T-helper 2 cell treated with Interferon-gamma antibody and Interleukin-4, amounts not matched to agents 100 ng/mL and 5 ng/mL, for 36 hours (primary cell): ENCODE results near the gene L3MBTL4. TPM values are rescaled to one million over a fixed set of nuclear protein-coding genes. Genes with fewer than 3 reads are reported as not detected.
"Not testable (repeated sequence)": the region's sequence is repeated elsewhere in the genome, so short reads cannot be mapped to it uniquely, and the experiment has no call there.

Source experiments
- intact Hi-C: fragments of 100-400 bp; cut with micrococcal nuclease; formaldehyde crosslinking; loops from one replicate; pipeline ENCODE4 v1.15.1; 2023
- total RNA-seq: library from RNA; stranded (reverse); gene quantifications from 2 replicates; pipeline ENCODE4 v1.2.3, GENCODE V29; 2022

Gene L3MBTL4
- total RNA-seq, 1 donor from 2014 or later = 0.57 TPM

DNA sequence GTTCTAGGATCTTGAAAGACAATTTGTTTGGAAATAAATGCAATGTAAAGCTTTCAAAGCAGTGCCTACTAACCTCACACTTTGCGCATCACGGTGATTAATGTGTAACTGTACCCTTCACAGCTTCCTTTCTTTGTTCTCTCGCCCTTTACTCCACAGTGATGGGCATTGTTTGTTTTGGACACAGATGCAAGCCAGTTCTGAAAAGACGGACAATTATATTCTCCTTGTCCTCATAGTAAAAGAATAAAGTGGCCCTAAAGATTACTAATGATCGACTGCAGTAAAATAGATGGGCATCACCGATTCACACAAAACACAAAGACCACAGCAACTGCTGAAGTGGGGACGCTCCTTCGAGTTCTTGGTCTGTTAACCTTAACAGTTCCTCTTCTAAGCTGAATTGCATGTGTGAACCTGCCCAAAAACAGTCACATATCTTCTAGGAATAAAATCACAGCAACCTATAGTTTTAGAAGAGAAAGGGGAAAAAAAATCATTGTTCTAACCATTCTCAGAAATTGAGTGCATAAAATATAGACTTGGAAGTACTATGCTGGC is 7.7 kb downstream of the L3MBTL4 start:
- intact Hi-C loops = no loop called here

DNA sequence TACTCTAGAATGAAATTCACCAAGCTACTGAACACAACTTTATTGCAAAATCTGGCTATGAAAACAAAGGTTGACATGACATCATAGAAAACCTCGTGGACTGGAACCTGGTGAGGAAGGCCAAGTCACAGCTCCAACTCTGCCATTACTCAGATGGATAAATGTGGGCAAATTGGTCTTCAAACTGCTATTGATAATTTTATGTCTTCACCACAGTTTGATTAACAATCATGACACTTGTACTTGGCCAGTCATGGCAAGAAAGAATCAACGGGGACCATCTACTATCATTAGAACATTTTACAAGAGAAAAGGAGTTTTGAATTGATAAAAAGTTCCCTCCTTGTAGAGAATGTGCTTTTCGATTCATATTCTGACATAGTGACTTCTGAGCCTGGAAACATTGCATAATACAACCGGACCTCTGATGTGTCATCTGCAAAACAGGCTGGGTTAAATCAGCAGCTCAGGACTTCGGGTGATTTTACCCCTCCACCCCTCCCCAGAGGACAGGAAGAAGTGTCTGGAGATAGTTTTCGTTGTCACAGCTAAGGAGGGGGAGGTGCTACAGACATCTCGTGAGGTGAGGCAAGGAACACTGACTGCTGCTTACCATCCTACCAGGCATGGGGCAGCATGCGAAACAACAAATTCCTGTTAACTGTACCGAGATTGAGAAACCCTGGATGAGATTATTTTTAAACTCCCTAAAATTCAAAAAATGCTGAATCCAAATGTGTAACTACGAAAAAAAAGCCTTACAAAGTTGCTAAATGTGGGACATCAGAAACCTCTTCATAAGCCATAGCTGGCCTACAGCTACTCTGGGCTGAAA is 8.4 kb downstream of the L3MBTL4 start:
- intact Hi-C loops = no loop called here

DNA sequence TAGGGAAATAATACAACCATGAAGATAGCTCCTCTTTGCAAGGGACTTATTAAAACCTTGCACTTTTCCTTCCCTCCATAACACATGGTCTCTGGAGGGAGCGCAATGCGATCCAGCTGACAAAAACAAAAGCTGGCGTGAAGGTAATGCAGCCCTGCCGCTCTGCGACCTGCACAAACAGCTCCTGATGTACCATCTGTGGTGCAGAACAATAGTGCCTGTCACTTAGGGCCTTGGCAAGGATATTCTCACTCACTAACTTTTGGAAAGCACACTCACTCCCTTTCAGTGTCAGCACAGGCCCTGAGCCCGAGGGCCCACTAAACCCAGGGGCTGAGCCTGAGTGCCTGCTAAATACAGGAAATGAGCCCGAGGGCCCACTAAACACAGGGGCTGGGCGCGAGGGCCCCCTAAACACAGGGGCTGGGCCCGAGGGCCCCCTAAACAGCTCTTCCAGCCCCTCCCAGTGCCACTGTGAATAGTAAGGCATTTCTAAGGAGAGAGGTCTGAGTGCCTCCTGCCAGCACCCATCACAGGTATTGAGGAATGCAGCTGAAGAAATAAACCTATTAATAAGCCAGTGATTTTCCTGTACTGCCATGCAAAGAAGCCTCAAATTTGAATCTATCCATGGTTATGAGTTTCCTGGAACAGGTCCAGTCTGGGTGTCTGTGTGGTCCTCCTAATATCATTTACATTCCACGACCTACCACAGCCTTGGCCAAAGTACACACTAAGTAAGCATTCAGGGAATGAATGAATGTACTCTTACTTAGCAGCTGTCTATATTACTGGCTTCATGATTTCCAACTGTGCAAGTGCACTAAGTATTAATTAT is 9.3 kb downstream of the L3MBTL4 start:
- intact Hi-C loops = no loop called here

DNA sequence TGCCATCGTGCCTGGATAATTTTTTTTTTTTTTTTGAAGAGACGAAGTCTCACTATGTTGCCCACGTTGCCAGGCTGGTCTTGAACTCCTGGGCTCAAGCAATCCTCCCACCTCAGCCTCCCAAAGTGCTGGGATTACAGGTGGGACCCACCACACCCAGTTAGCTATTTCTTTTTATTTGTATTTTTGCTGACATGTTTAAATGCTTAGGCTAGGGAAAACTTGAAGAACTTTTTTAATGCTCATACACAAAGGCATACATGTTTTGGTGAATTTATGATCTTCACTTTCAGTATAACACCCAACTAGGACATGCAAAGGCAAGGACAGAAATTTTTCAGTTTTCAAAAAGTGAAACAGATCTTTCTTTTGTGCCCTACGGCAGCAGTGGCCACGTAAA is 9.9 kb downstream of the L3MBTL4 start:
- intact Hi-C loops = no loop called here

DNA sequence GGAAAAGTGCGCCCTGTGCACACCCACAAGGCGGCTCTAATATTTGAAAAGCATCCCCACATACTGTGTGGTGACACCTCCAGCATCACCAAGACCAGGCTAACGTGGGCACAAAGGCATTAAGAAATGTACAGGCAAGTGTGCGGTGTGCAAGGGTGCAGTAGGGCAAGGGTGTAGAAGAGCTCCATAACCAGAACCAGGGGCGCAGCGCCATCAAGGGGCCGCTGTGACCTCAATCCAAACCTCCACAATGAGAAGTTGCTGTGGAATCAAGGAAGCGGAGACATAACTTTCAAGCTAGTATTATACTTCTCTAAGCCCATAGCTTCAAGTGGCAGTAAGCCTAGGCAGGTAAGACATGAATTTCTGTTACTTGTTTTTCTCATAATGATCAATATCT is 13.0 kb downstream of the L3MBTL4 start:
- intact Hi-C loops = no loop called here

DNA sequence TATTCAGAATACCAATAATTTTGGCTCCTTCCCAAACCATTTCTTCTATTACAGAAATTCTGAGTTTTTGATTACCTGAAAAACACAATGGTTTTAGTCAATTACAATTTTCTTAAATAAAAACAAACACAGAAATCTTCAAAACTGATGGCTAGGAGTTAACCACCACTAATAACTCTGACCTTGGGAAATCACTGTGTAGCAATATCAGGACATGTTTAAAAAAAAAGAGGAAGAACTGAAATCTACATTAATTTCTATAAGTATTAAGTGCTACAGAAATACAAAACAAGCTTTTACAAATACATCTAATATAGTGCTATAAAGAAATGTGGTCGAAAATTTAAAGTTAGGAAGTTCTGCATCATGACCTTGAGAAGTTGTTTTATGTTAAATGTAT is 14.9 kb downstream of the L3MBTL4 start:
- intact Hi-C loops = no loop called here

DNA sequence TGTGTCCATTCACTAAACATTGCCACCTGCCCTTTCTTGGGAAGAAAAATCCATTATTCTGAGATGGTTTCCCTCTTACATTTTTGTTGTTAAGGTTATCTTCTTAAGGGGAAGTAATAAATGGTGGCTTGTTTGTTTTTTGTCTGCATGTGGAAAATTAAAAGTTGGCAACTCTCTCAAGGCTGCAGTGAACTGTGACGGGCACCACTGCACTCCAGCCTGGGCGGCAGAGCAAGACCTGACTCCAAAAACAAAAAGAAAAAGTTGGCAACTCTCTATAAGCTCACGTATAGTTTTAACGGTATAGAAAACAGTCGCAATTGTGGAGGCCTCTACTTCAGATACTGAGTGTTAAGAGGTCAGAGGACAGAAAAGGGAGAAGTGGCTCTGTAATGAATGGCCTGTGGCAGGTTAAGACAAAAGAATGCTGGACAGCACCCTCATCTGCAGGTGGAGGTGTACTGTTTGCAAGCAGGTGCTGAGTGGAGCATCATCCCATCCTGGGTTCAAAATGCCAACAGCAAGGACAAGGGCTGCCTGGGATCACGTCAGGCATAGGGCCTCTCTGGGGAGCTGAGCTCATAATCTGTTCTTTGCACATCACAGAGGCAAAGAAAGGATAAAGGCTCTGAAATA is 16.7 kb downstream of the L3MBTL4 start:
- intact Hi-C loops = no loop called here

DNA sequence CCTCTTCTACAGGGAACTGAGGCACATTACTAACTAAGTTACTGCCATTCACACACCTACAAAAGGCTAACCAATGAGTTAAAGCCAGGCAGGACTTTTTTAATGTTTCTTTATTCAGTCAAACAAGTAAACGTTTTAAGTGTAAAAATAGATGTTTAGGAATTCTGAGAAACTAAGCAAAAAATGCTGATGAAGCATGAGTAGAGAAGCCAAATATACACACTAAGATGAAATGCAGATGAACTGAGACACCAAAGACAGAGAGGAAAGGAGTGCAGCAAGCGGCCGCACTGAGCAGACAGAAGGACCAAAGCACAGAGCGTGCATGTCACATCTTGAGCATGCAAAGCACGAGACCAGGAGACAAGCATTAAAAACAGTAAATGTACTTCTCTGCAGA is 17.9 kb downstream of the L3MBTL4 start:
- intact Hi-C loops = no loop called here

DNA sequence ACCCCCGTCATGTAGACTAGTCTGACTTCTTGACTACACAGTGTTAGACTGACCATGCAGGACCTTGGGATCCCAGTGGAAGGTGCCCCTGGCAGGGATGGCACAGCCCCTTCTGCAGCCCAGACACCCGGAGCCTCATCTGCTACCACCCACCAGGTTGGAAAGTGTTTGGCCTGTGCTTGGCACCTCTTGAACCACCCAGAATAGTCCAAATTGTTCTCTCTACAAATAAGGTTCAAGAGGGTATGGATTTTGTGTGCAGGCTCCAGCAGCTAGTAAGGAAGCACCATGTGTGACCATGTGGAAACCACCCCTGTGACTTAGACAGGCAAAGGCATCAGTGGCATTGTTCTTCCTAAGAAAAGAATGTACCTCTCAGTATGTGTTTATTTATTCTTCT is 18.4 kb downstream of the L3MBTL4 start:
- intact Hi-C loops = no loop called here

DNA sequence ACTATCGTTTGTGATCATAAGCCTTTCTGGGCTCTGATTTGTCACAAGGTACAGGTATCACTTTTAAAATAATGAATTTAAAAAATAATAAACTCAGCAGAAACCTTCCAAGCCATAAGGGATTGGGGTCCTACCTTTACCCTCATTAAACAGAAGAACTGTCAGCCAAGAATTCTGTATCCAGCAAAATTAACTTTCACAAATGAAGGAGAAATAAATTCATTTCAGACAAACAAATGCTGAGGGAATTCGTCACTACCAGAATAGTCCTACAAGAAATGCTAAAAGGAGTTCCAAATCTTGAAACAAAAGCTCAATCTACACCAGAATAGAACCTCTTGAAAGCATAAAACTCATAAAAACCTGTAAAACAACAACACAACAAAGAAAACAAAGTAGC is 25.7 kb downstream of the L3MBTL4 start:
- intact Hi-C loops = no loop called here

DNA sequence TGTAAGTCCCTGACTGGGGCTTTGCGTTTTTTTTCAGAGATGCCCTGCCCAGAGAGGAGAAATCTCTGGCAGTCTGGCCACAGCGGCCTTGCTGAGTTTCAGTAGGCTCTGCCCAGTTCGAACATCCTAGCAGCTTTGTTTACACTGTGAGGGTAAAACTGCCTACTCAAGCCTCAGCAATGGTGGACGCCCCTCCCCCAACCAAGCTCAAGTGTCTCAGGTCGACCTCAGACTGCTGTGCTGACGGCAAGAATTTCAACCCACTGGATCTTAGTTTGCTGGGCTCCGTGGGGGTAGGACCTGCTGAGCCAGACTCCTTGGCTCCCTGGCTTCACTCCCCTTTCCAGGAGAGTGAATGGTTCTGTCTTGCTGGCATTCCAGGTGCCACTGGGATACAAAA is 31.7 kb downstream of the L3MBTL4 start:
- intact Hi-C loops = no loop called here

DNA sequence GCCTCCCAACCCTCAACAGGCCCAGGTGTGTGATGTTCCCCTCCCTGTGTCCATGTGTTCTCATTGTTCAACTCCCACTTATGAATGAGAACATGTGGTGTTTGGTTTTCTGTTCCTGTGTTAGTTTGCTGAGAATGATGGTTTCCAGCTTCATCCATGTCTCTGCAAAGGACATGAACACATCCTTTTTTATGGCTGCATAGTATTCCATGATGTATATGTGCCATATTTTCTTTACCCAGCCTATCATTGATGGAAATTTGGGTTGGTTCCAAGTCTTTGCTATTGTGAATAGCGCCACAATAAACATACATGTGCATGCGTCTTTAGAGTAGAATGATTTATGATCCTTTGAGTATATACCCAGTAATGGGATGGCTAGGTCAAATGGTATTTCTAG is 37.2 kb downstream of the L3MBTL4 start:
- intact Hi-C loops = not testable (repeated sequence)

DNA sequence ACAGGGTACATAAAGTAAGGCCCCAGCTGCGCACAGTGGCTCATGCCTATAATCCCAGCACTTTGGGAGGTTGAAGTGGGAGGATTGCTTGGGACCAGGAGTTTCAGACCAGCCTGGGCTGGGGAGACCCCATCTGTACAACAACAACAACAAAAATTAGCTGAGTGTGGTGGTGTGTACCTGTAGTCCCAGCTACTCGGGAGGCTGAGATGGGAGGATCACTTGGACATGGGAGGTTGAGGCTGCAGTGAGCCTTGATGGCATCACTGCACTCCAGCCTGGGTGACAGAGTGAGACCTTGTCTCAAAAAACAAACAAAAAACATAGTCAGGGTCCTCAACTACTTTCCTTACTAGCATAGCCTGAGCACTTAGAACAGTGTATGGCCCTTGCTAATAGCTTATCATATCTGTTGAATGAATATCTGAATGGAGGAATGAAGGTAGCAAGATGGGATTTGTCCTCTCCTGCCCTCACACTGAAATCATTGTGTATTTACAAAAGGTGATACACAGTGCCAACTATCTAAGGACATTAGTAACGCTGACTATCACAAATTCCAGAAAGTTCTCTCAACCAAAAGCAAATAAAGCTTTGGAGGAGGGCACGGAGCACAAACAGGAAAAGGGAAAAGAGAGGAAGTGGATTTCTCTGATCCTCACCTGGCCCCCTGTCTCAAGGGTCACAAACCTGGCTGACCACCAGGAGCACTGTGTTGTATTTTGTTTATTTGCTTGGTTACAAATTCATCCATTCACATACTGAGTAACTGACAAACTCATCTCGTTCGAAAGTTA is 38.1 kb downstream of the L3MBTL4 start:
- intact Hi-C loops = no loop called here

DNA sequence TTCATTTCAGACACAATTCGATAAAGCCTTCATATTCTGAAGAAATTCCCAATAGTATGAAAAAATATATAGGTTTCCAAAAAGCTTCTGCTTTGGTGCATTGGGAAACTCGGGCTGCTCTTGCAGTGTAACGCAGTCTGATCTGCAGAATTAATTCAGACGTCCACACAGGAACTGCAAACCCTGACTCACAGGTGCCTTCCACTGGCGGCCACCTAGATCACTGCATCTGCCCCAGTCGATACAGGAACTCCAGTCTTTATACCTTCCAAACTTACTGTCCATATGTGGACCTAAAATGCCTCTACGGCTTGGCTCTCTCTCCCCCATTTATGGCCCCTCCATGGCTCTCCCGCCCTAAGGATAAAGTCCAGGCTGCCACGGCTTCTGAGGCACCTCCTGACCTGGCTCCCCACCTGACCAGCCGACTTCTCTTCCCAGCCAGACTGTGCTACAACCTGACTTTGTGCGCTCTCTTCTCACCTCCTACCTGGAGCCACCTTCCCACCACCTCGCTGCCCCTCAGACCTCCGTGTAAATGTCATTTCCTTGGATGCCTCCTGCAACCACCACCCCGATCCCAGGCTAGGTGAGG is 39.7 kb downstream of the L3MBTL4 start:
- intact Hi-C loops = no loop called here

DNA sequence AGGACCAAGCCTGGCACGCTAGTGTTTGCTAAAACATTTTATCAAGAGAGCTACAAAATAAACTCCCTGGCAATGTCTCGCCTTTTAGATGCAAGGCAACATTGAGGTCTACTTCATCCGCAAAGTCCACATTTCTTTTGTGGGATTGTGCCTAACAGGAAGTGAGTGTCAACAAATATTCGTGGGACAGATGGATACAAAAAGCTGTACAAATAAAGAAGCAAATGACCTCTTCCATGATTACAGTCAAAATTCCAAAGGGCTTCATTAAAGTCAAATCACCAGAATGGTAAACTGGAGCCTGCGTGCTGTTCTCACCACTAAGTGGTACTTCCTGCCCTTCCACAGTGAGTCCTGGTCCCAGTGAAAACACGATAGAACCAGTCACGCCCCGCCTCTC is 40.4 kb downstream of the L3MBTL4 start:
- intact Hi-C loops = no loop called here

DNA sequence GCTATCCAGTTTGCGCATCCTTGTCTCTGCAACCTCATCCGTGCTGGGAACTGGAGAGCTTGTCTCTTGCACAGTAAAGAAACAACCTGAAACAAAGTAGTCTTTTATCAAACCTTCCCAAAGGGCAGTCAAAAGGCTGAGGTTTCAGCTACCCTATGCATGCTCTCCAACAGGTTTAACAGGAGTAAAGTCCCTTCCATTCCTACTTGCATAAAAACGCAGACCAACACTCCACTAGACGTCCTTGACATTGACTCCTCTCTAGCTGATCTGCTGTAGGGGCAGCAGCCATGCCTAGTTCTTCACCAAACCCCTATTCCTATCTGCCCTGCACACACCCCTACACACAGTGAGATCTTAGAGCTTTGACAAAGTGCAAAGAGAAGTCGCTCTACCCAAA is 41.5 kb downstream of the L3MBTL4 start:
- intact Hi-C loops = no loop called here

DNA sequence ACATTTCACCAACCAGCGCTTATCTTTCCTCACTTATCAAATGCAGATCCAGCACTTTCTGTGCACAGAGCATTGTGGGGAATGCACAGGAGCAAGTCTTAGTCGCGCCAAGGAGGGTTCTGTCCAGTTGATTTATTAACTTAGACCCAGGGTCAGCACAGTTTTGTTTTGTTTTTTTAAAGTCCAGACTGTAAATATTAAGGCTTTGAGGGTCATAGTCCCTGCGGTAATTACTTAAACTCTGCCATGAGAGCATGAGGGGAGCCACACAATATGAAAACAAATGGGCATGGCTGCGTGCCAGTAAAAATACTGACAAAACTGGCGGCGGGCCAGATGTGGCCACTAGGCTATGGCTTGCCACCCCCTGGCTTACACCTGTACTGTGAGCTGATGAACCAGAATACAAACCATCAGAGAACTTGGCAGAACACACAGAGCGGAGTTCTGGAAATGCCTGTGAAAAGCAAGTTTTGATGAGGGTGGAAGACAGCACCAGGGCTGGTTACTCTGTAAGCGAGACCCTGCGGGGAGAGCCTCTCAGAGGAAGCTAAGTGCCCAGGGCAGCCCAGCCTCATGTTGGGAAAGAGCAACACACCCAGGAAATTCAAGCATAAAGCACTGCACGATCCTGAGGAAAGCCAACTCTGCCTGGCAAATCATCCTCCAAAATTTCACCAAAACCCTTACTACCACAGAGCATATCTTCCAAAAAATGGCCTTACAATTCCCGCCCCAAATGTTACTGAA is 43.6 kb downstream of the L3MBTL4 start:
- intact Hi-C loops = no loop called here

DNA sequence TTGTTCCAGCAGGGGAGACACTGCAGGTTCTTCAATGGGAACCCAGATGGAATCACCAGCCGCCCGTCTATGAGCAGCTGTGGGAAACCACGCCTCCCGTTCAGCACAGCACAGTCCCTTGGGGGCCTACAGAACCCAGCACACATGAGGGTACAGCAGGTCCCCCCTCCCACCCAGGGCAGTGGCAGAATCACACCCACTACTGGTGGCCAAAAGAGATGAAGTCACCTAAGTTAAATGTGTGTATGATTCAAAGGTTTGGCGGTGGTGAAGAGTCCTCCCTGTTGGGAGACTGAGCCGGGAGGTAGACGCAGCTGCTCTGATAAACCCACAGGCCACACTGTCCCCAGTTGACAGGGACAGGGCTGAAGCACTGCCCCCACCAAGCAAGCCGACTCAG is 44.3 kb downstream of the L3MBTL4 start:
- intact Hi-C loops = no loop called here

DNA sequence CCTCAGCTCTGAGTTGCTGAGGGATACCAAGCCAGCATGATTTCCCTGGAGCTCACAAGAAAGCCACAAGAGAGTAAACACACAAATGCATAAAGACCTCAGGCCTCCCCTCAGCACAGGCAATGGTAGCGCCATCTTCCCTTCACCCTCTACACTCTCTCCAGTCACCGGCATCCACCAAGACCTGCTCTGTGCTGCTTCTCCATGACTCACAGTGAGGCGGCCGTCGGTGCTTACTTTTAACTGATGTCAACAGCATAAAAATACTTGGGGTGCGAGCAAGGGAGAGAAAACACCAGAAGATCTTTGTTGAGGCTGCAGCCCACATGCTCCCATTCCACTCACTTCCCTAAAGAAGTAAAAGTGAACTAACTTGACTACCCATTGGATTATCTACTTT is 46.7 kb downstream of the L3MBTL4 start:
- intact Hi-C loops = no loop called here

DNA sequence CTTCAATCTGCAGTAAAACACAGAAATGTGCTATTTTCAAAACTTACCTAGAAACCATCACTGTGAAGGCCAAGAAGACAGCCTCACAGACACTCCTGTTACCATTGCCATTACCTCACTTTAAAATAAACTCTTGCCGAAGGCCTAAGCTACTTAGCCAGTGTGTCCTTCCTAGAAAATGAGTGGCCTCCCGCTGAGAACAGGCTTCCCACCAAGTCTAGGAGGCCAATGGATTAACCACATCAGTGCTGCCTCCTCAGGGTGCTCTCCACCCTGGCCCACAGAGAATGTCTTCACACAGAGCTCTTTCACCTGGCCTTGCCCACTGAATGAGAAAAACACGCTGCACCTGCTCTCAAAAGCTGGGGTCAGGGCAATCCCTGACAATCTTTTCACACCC is 47.5 kb downstream of the L3MBTL4 start:
- intact Hi-C loops = no loop called here
